Measurements from ENCODE around the gene LRPAP1. TPM values are rescaled to one million over a fixed set of nuclear protein-coding genes. Genes with fewer than 3 reads are reported as not detected.

The LRPAP1 gene
- total RNA-seq, 4 donors from 2014 or later: 8.8 to 260 (median 164) TPM

DNA sequence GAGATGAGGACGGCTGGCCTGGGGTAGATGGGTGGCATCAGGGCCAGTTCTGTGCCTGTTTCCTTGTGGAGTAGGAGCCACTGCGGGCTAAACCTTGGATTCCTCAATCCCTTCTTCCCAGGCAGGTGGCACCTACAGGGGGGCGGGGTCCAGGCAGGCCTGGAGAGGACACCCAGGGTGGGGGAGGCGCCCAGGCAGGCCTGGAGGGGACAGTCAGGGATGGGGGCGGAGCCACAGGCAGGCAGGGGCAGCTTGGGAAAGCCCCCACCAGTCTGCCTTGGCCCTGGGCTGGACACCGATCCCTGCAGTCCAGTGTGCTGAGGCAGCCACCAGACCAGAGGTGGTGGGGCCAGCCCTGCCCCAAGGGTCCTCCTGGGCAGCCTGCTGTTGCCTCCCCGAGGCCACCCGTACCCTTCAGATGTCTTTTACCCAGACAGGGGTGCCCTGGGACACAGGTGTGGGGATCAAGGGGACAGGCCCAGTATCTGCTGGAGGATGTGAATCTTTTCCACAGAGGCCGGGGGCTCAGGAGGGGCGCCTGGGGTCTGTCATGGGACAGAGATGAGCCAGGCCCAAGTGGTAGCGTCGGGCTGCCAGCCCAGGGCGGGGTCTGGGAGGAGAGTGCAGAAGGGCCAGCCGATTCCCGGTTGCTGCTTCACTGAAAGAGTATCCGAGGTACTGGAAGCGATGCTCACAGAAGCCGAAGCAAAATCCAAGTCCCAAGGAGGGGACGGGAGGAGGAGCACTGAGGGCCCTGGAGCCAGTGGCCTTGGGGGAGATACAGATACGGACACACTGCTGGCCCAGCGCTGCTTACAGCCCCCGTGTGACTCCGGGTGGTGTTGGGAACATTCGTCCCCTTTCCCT, 34.5 kb downstream of the LRPAP1 start:
- no peaks in the 10 kb centered on the region for H3K36me3 ChIP-seq
- intact Hi-C loops (cut with DNase I; ENCODE audit: low total_unique reads): no loop called here
- H3K4me1 ChIP-seq: no peaks in the 10 kb centered on the region
- H3K27me3 ChIP-seq: peaks cover 0 to 7% of the 10 kb centered on the region in 2 donors
- no peak overlapping the region for H3K27ac ChIP-seq
- no peaks in the 10 kb centered on the region for H3K9me3 ChIP-seq
- no peak overlapping the region for H3K4me3 ChIP-seq
- TF ChIP-seq, protein P1, sequence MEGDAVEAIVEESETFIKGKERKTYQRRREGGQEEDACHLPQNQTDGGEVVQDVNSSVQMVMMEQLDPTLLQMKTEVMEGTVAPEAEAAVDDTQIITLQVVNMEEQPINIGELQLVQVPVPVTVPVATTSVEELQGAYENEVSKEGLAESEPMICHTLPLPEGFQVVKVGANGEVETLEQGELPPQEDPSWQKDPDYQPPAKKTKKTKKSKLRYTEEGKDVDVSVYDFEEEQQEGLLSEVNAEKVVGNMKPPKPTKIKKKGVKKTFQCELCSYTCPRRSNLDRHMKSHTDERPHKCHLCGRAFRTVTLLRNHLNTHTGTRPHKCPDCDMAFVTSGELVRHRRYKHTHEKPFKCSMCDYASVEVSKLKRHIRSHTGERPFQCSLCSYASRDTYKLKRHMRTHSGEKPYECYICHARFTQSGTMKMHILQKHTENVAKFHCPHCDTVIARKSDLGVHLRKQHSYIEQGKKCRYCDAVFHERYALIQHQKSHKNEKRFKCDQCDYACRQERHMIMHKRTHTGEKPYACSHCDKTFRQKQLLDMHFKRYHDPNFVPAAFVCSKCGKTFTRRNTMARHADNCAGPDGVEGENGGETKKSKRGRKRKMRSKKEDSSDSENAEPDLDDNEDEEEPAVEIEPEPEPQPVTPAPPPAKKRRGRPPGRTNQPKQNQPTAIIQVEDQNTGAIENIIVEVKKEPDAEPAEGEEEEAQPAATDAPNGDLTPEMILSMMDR (IDR thresholded peaks at IDR 0.05): no peak
- no peak for TF ChIP-seq POLR2A (IDR thresholded peaks at IDR 0.05)
- DNase-seq: no peak

DNA sequence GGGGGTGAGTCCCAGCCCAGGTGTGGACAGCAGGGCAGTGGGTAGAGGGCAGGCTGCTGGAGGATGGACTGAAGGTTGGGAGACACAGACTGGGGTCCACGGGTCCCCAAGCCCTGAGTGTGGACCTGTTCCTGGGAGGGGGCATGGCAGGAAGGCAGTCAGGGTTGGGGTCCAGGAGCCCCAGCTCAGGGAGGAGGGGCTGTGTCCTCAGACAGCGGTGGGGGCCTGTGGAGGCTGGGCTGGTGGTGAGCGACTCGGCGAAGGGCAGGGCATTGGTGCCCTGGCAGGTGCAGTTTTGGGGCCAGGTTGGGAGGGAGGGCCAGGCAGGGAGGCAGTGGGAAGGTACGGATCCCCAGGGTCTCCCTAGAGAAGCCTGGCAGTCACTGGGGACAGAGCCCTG, 35.1 kb downstream of the LRPAP1 start:
- no peaks in the 10 kb centered on the region for H3K4me1 ChIP-seq
- no peaks in the 10 kb centered on the region for H3K36me3 ChIP-seq
- peaks cover 0 to 7% of the 10 kb centered on the region in 2 donors for H3K27me3 ChIP-seq
- no peak overlapping the region for H3K4me3 ChIP-seq
- intact Hi-C loops (cut with DNase I; ENCODE audit: low total_unique reads): no loop called here
- TF ChIP-seq POLR2A (IDR thresholded peaks at IDR 0.05): no peak
- TF ChIP-seq, protein P1 (IDR thresholded peaks at IDR 0.05): no peak
- no peaks in the 10 kb centered on the region for H3K9me3 ChIP-seq
- no peak overlapping the region for H3K27ac ChIP-seq
- no peak for DNase-seq

DNA sequence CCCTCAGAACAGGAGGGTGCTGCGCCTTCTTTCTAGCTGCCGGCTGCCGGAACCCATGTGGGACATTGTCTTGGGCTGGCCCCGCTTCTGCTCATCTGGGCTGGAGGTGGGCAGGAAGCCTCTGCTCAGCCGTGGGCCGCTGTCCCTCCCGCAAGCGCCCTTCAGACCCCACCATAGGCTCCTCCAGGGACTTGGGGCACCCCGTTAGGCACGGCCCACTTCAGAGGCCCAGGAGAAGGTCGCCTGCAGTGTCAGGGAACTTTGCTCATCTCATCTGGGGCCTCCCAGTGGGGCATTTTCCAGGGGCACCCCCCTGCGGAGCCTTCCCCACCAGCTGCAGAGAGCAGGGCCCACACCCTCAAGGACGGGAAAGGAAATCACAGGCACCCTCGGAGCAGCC, 36.2 kb downstream of the LRPAP1 start:
- intact Hi-C loops (cut with DNase I; ENCODE audit: low total_unique reads): no loop called here
- peaks cover 6 to 7% of the 10 kb centered on the region in 2 donors for H3K27me3 ChIP-seq
- TF ChIP-seq, protein P1 (IDR thresholded peaks at IDR 0.05): no peak
- no peak for TF ChIP-seq POLR2A (IDR thresholded peaks at IDR 0.05)
- DNase-seq: no peak
- H3K4me3 ChIP-seq: no peak overlapping the region
- H3K9me3 ChIP-seq: no peaks in the 10 kb centered on the region
- no peaks in the 10 kb centered on the region for H3K4me1 ChIP-seq
- no peaks in the 10 kb centered on the region for H3K36me3 ChIP-seq
- no peak overlapping the region for H3K27ac ChIP-seq

DNA sequence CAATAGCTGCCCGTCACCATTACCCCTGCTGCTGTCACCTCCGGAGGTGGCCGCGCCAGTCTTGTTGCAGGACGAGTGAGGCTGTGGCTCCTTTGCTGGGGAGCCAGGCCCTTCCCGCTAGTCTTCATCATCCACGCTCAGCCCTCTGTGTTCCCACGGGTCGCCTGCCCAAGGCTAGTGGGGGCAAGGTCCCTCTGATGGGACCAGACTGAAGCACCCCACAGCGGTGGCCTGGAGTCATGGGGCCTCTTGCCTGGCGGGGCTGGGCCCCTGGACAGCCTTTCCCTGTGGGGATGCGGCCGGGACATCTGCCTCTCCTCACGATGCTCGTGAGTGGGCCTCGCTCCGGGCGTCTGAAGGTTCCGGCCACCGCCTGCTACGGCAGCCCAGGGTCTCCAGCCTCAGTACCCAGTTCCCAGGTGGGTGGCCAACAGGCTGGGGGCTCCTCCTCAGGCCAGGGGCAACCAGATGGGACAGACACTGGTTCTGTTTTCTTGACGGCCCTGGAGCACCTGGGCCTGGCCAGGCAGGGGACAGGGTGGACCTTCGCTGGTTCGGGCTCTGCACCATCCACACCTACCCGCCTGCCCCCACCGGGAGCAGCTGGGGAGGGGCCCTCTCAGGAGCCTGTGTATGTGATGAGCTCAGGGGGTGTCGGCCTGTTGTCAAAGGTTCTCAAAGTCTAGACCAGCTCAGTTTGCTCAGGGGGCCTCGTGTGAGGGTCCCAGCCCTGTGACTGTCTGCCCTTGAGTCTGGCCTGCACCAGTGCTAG, 36.8 kb downstream of the LRPAP1 start:
- Histone ChIP-seq H3K27ac (no peak overlapping the region), H3K27me3 (peaks cover 6 to 7% of the 10 kb centered on the region in 2 donors), H3K4me3 (no peak overlapping the region), H3K9me3 (no peaks in the 10 kb centered on the region), H3K36me3 (no peaks in the 10 kb centered on the region), H3K4me1 (no peaks in the 10 kb centered on the region)
- DNase-seq: no peak
- TF ChIP-seq POLR2A (IDR thresholded peaks at IDR 0.05): no peak
- intact Hi-C loops (cut with DNase I; ENCODE audit: low total_unique reads): no loop called here

DNA sequence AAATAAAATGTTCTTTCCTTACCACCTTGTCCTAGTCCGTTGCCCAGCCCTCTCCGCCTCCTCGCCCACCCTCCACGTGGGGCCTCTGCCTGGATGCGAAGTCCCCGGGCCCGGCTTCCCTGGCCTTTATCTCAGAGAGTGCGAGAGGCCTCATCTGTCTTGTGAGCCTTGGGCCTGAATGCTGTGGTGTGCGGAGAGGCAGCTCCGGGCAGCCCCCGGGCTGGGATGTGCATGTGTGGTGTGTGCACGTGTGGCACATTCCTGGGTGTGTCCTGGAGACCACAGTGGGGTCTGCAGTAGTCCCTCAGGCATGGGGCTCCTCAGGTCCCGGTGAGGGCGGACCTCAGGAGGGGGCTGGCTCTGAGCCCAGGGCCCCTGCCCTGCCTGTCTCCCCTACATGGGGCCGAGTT, 37.8 kb downstream of the LRPAP1 start:
- H3K9me3 ChIP-seq: no peaks in the 10 kb centered on the region
- intact Hi-C loops (cut with DNase I; ENCODE audit: low total_unique reads): no loop called here
- H3K36me3 ChIP-seq: no peaks in the 10 kb centered on the region
- DNase-seq: no peak
- no peak for TF ChIP-seq POLR2A (IDR thresholded peaks at IDR 0.05)
- TF ChIP-seq, protein P1 (IDR thresholded peaks at IDR 0.05): no peak
- H3K4me3 ChIP-seq: no peak overlapping the region
- no peaks in the 10 kb centered on the region for H3K4me1 ChIP-seq
- no peak overlapping the region for H3K27ac ChIP-seq
- peaks cover 6 to 7% of the 10 kb centered on the region in 2 donors for H3K27me3 ChIP-seq

Measured in uterus (tissue), 4 donors.